Vagina (tissue), 2 donors: ENCODE results near the gene AMIGO1. TPM values are rescaled to one million over a fixed set of nuclear protein-coding genes. Genes with fewer than 3 reads are reported as not detected.

ENCODE experiments used
- DNase-seq, 2 donors: peaks; one replicate each; pipeline ENCODE4 v3.0.0-alpha.2; 2017; ENCODE audit errors: extremely low spot score in 2 of 2
- H3K27ac ChIP-seq: fragments of 200-600 bp; sonication (generic); one replicate; pipeline ENCODE4 v1.5.1; 2019
- H3K27me3 ChIP-seq: fragments of 200-600 bp; sonication (generic); one replicate; pipeline ENCODE4 v1.5.1; 2019
- H3K36me3 ChIP-seq, 2 donors: fragments of 200-600 bp; sonication (generic); one replicate each; pipeline ENCODE4 v1.5.1; 2017 to 2019
- H3K4me1 ChIP-seq: fragments of 200-600 bp; sonication (generic); one replicate; pipeline ENCODE4 v1.5.1; 2019
- H3K4me3 ChIP-seq, 2 donors: fragments of 200-600 bp; sonication (generic); 1 replicate in 1 of 2; 2 replicates in 1 of 2; pipeline ENCODE4 v1.5.1; 2016 to 2019
- H3K9me3 ChIP-seq: fragments of 200-600 bp; sonication (generic); one replicate; pipeline ENCODE4 v1.5.1; 2019
- POLR2A ChIP-seq, 2 donors: fragments of 450-650 bp; IDR thresholded peaks; one replicate each; pipeline ENCODE4 v1.6.1; 2017; ENCODE audit warnings: antibody characterized with exemption in 2 of 2, mild to moderate bottlenecking in 2 of 2, moderate library complexity in 2 of 2
- POLR2AphosphoS5 ChIP-seq, 2 donors: sonication (generic); formaldehyde crosslinking; IDR thresholded peaks; one replicate each; pipeline ENCODE4 v1.9.0; 2017; ENCODE audit warnings: antibody characterized with exemption in 2 of 2, mild to moderate bottlenecking in 2 of 2, low read depth in 1 of 2; ENCODE audit not compliant: insufficient read depth in 1 of 2
- intact Hi-C: fragments of 100-400 bp; cut with DNase I; formaldehyde crosslinking; loops from one replicate; pipeline ENCODE4 v1.15.1; 2023
- total RNA-seq: library from RNA; depleted of rRNA; stranded (reverse); fragments of >200 nt; gene quantifications from one replicate; pipeline ENCODE4 v1.2.3, GENCODE V29; 2016
- TF ChIP-seq, protein P1 (sequence below), 3 experiments: fragments of 450-650 bp in 2 of 3; fragments of 200-600 bp in 1 of 3; sonication (generic) in 1 of 3; IDR thresholded peaks; one replicate each; pipeline ENCODE4 v1.5.1; 2017 to 2019; ENCODE audit warnings: antibody characterized with exemption in 3 of 3, mild to moderate bottlenecking in 2 of 3, moderate library complexity in 2 of 3

AMIGO1 gene
- total RNA-seq, 1 donor from 2014 or later, result 6.4 TPM

DNA sequence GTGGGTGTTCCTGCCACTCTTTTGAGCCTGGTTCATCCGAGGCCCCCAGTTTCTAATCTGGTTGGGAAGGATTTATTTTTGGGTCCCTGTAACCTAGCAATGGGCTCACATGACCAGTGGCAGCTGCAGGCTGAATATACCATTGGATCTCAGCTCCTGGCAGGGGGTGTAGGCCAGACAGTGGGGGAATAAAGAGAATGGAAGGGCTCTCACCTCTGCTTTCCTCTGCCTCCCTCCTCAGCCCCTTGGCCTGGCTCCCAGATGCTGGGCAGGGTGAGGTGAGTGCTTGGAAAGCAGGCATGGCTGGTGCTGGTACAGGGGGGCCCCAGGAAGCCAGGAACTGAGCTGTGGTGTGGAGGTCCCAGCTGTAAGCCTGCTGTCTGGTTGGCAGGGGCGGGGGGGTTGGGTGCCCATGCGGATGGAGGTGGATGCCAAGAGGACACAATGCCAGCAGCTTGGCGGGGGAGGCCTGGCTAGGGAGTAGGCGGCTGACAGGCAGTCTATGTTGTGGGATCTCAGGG is 26.5 kb upstream of the AMIGO1 start:
- Histone ChIP-seq H3K27ac (peak overlapping the region; percentile 26), H3K9me3 (no peaks in the 10 kb centered on the region), H3K36me3 (no peaks in the 10 kb centered on the region), H3K27me3 (no peaks in the 10 kb centered on the region), H3K4me1 (peaks cover 7% of the 10 kb centered on the region), H3K4me3 (no peak overlapping the region)
- TF ChIP-seq, protein P1, sequence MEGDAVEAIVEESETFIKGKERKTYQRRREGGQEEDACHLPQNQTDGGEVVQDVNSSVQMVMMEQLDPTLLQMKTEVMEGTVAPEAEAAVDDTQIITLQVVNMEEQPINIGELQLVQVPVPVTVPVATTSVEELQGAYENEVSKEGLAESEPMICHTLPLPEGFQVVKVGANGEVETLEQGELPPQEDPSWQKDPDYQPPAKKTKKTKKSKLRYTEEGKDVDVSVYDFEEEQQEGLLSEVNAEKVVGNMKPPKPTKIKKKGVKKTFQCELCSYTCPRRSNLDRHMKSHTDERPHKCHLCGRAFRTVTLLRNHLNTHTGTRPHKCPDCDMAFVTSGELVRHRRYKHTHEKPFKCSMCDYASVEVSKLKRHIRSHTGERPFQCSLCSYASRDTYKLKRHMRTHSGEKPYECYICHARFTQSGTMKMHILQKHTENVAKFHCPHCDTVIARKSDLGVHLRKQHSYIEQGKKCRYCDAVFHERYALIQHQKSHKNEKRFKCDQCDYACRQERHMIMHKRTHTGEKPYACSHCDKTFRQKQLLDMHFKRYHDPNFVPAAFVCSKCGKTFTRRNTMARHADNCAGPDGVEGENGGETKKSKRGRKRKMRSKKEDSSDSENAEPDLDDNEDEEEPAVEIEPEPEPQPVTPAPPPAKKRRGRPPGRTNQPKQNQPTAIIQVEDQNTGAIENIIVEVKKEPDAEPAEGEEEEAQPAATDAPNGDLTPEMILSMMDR (IDR thresholded peaks at IDR 0.05), result no peak
- TF ChIP-seq POLR2AphosphoS5 (IDR thresholded peaks at IDR 0.05; ENCODE audit: insufficient read depth in 1 of 2, low read depth in 1 of 2), result no peak
- no peak for TF ChIP-seq POLR2A (IDR thresholded peaks at IDR 0.05)
- intact Hi-C loops, result loop anchor here (10.0 kb wide), 1 partner anchor 111 kb away; the partner anchor contains the start of gene PSMA5
- no peak for DNase-seq

GRCh38 chr1:109535481-109535880 is 26.0 kb upstream of the AMIGO1 start:
- Histone ChIP-seq H3K4me3 (no peak overlapping the region), H3K36me3 (no peaks in the 10 kb centered on the region), H3K9me3 (no peaks in the 10 kb centered on the region), H3K4me1 (peaks cover 7% of the 10 kb centered on the region), H3K27me3 (no peaks in the 10 kb centered on the region), H3K27ac (peak overlapping the region; percentile 23)
- DNase-seq, result no peak
- intact Hi-C loops, result loop anchor here (10.0 kb wide), 1 partner anchor 111 kb away; the partner anchor contains the start of gene PSMA5
- TF ChIP-seq POLR2A (IDR thresholded peaks at IDR 0.05) (no peak), POLR2AphosphoS5 (IDR thresholded peaks at IDR 0.05; ENCODE audit: insufficient read depth in 1 of 2, low read depth in 1 of 2) (no peak)
- TF ChIP-seq, protein P1 (IDR thresholded peaks at IDR 0.05), result no peak

- intact Hi-C loops, result loop anchor here (5.0 to 10.0 kb wide), 2 partner anchors 37 to 110 kb away; partner anchors contain the start of gene PSMA5
- no peak overlapping the region for H3K4me3 ChIP-seq
- H3K27me3 ChIP-seq, result no peaks in the 10 kb centered on the region
- no peak for DNase-seq
- TF ChIP-seq POLR2A (IDR thresholded peaks at IDR 0.05) (no peak), POLR2AphosphoS5 (IDR thresholded peaks at IDR 0.05; ENCODE audit: insufficient read depth in 1 of 2, low read depth in 1 of 2) (no peak)
- TF ChIP-seq, protein P1 (IDR thresholded peaks at IDR 0.05), result no peak
- no peak overlapping the region for H3K27ac ChIP-seq
- H3K36me3 ChIP-seq, result no peaks in the 10 kb centered on the region
- peaks cover 7% of the 10 kb centered on the region for H3K4me1 ChIP-seq
- H3K9me3 ChIP-seq, result no peaks in the 10 kb centered on the region
Observed at GRCh38 chr1:109534307-109534858, 24.9 kb upstream of the AMIGO1 start.

- H3K4me3 ChIP-seq, result no peak overlapping the region
- DNase-seq, result peak in 1 of 2 donors; percentile 96
- no peaks in the 10 kb centered on the region for H3K9me3 ChIP-seq
- H3K4me1 ChIP-seq, result peaks cover 7% of the 10 kb centered on the region
- H3K27me3 ChIP-seq, result no peaks in the 10 kb centered on the region
- no peaks in the 10 kb centered on the region for H3K36me3 ChIP-seq
- intact Hi-C loops, result loop anchor here (5.0 to 10.0 kb wide), 2 partner anchors 35 to 108 kb away; partner anchors contain the start of gene PSMA5
- TF ChIP-seq POLR2AphosphoS5 (IDR thresholded peaks at IDR 0.05; ENCODE audit: insufficient read depth in 1 of 2, low read depth in 1 of 2) (peak in 1 of 2 donors; percentile 22), POLR2A (IDR thresholded peaks at IDR 0.05) (no peak)
- TF ChIP-seq, protein P1 (IDR thresholded peaks at IDR 0.05), result peak; percentile 97 to 99 (median 98)
- H3K27ac ChIP-seq, result peak overlapping the region; percentile 40
Observed at GRCh38 chr1:109532365-109533136, 23.0 kb upstream of the AMIGO1 start.
